ENCODE results near the gene LYRM4. TPM values are rescaled to one million over a fixed set of nuclear protein-coding genes. Genes with fewer than 3 reads are reported as not detected.
"Not testable (repeated sequence)": the region's sequence is repeated elsewhere in the genome, so short reads cannot be mapped to it uniquely, and the experiment has no call there.

Gene LYRM4
- total and polyA plus RNA-seq, 7 donors = 11.3 to 21.1 (median 16.1) TPM

GRCh38 chr6:5121479-5121878 lies 139.3 kb downstream of the LYRM4 start:
- no peaks in the 10 kb centered on the region for H3K9me3 ChIP-seq
- ATAC-seq = peak; percentile 44 to 85 (median 67)
- TF ChIP-seq CTCF (IDR thresholded peaks at IDR 0.05) = no peak
- WGBS, 3 donors = 29 to 62% (median 36%) methylated on average over 6 of the region's 6 CpGs
- H3K27ac ChIP-seq = no peak overlapping the region
- intact Hi-C loops (cut with DNase I) = no loop called here
- no peaks in the 10 kb centered on the region for H3K36me3 ChIP-seq (ENCODE audit: insufficient read depth in 1 of 2, low read depth in 1 of 2)
- no peaks in the 10 kb centered on the region for H3K27me3 ChIP-seq (ENCODE audit: insufficient read depth in 3 of 3, low read length in 2 of 3)
- no peak for DNase-seq
- H3K4me1 ChIP-seq = peaks cover 6% of the 10 kb centered on the region
- no peak overlapping the region for H3K4me3 ChIP-seq

GRCh38 chr6:5120543-5120942 lies 140.2 kb downstream of the LYRM4 start:
- WGBS, 3 donors = 96 to 97% (median 97%) methylated on average over 8 of the region's 8 CpGs

GRCh38 chr6:5120011-5120410 lies 140.7 kb downstream of the LYRM4 start:
- Histone ChIP-seq H3K9me3 (no peaks in the 10 kb centered on the region), H3K27ac (no peak overlapping the region), H3K4me3 (no peak overlapping the region), H3K27me3 (ENCODE audit: insufficient read depth in 3 of 3, low read length in 2 of 3) (no peaks in the 10 kb centered on the region), H3K4me1 (peaks cover 6% of the 10 kb centered on the region), H3K36me3 (ENCODE audit: insufficient read depth in 1 of 2, low read depth in 1 of 2) (no peaks in the 10 kb centered on the region)
- intact Hi-C loops (cut with DNase I) = no loop called here
- TF ChIP-seq CTCF (IDR thresholded peaks at IDR 0.05) = no peak
- WGBS, 3 donors = 94 to 96% (median 95%) methylated on average over 10 of the region's 10 CpGs
- DNase-seq (no peak), ATAC-seq (no peak)

More at GRCh38 chr6:5120543-5120942, 140.2 kb downstream of the LYRM4 start:
- H3K4me1 ChIP-seq; H3K27me3 ChIP-seq (ENCODE audit: insufficient read depth in 3 of 3, low read length in 2 of 3); DNase-seq; ATAC-seq; H3K4me3 ChIP-seq; H3K36me3 ChIP-seq (ENCODE audit: insufficient read depth in 1 of 2, low read depth in 1 of 2); H3K9me3 ChIP-seq; H3K27ac ChIP-seq; intact Hi-C loops (cut with DNase I): not testable (repeated sequence)

GRCh38 chr6:5119090-5119951 lies 141.4 kb downstream of the LYRM4 start:
- no peak overlapping the region for H3K4me3 ChIP-seq
- no peak for ATAC-seq
- no peak for DNase-seq
- intact Hi-C loops (cut with DNase I) = no loop called here
- WGBS, 3 donors = 94 to 96% (median 95%) methylated on average over 17 of the region's 17 CpGs
- H3K27ac ChIP-seq = no peak overlapping the region
- no peaks in the 10 kb centered on the region for H3K36me3 ChIP-seq (ENCODE audit: insufficient read depth in 1 of 2, low read depth in 1 of 2)
- no peaks in the 10 kb centered on the region for H3K27me3 ChIP-seq (ENCODE audit: insufficient read depth in 3 of 3, low read length in 2 of 3)
- H3K4me1 ChIP-seq = peaks cover 6% of the 10 kb centered on the region
- H3K9me3 ChIP-seq = no peaks in the 10 kb centered on the region
- TF ChIP-seq CTCF (IDR thresholded peaks at IDR 0.05) = no peak

GRCh38 chr6:5116243-5116991 lies 144.3 kb downstream of the LYRM4 start:
- WGBS, 3 donors = 87 to 89% (median 87%) methylated on average over 9 of the region's 9 CpGs
- H3K27me3 ChIP-seq (ENCODE audit: insufficient read depth in 3 of 3, low read length in 2 of 3) = no peaks in the 10 kb centered on the region
- peaks cover under 1% of the 10 kb centered on the region for H3K4me1 ChIP-seq
- no peaks in the 10 kb centered on the region for H3K9me3 ChIP-seq
- H3K36me3 ChIP-seq (ENCODE audit: insufficient read depth in 1 of 2, low read depth in 1 of 2) = no peaks in the 10 kb centered on the region
- H3K27ac ChIP-seq = no peak overlapping the region
- TF ChIP-seq CTCF (IDR thresholded peaks at IDR 0.05) = no peak
- DNase-seq (no peak), ATAC-seq (no peak)
- intact Hi-C loops (cut with DNase I) = no loop called here
- no peak overlapping the region for H3K4me3 ChIP-seq
